ENCODE results near the gene HIVEP3.

The HIVEP3 gene

GRCh38 chr1:41888756-41889155 is 30.0 kb downstream of the HIVEP3 start:
- Histone ChIP-seq H2AFZ (ENCODE audit: low read length) (no peak overlapping the region), H3K9me3 (ENCODE audit: insufficient read depth, low read depth, low read length) (no peaks in the 10 kb centered on the region), H3K27me3 (ENCODE audit: insufficient read depth, low read length, poor library complexity, severe bottlenecking) (no peaks in the 10 kb centered on the region), H3F3A (ENCODE audit: low read depth) (no peaks in the 10 kb centered on the region), H3K79me2 (ENCODE audit: insufficient read depth, low read length) (no peaks in the 10 kb centered on the region), H3K4me2 (ENCODE audit: low read depth, low read length, poor library complexity, severe bottlenecking) (no peak overlapping the region), H3K36me3 (ENCODE audit: insufficient read depth, low read length) (no peaks in the 10 kb centered on the region), H3K4me3 (ENCODE audit: low read length, poor library complexity, severe bottlenecking) (no peak overlapping the region), H4K20me1 (ENCODE audit: insufficient read depth, low read length, poor library complexity, severe bottlenecking) (no peaks in the 10 kb centered on the region), H3K9ac (ENCODE audit: low read depth, low read length, poor library complexity, severe bottlenecking) (no peak overlapping the region), H3K4me1 (ENCODE audit: insufficient read depth, low read length, poor library complexity, severe bottlenecking) (peaks cover 30% of the 10 kb centered on the region), H3K9me2 (replicated peaks; ENCODE audit: low read depth, low read length) (no peaks in the 10 kb centered on the region)
- TF ChIP-seq CTCF (conservative IDR thresholded peaks at IDR 0.05; ENCODE audit: low read length): no peak
- TF ChIP-seq EZH2phosphoT487 (IDR thresholded peaks at IDR 0.05; ENCODE audit: borderline replicate concordance): no peak

- Histone ChIP-seq H4K20me1 (ENCODE audit: insufficient read depth, low read length, poor library complexity, severe bottlenecking) (no peaks in the 10 kb centered on the region), H3K36me3 (ENCODE audit: insufficient read depth, low read length) (no peaks in the 10 kb centered on the region), H3K9ac (ENCODE audit: low read depth, low read length, poor library complexity, severe bottlenecking) (no peak overlapping the region), H3K9me3 (ENCODE audit: insufficient read depth, low read depth, low read length) (no peaks in the 10 kb centered on the region), H3F3A (ENCODE audit: low read depth) (no peaks in the 10 kb centered on the region), H3K4me2 (ENCODE audit: low read depth, low read length, poor library complexity, severe bottlenecking) (no peak overlapping the region), H2AFZ (ENCODE audit: low read length) (no peak overlapping the region), H3K79me2 (ENCODE audit: insufficient read depth, low read length) (no peaks in the 10 kb centered on the region), H3K9me2 (replicated peaks; ENCODE audit: low read depth, low read length) (no peaks in the 10 kb centered on the region), H3K27me3 (ENCODE audit: insufficient read depth, low read length, poor library complexity, severe bottlenecking) (no peaks in the 10 kb centered on the region), H3K4me3 (ENCODE audit: low read length, poor library complexity, severe bottlenecking) (no peak overlapping the region), H3K4me1 (ENCODE audit: insufficient read depth, low read length, poor library complexity, severe bottlenecking) (peaks cover 39% of the 10 kb centered on the region)
- TF ChIP-seq EZH2phosphoT487 (IDR thresholded peaks at IDR 0.05; ENCODE audit: borderline replicate concordance): no peak
- TF ChIP-seq CTCF (conservative IDR thresholded peaks at IDR 0.05; ENCODE audit: low read length): no peak
These were observed 31.4 kb downstream of the HIVEP3 start for GRCh38 chr1:41887365-41887764.

DNA sequence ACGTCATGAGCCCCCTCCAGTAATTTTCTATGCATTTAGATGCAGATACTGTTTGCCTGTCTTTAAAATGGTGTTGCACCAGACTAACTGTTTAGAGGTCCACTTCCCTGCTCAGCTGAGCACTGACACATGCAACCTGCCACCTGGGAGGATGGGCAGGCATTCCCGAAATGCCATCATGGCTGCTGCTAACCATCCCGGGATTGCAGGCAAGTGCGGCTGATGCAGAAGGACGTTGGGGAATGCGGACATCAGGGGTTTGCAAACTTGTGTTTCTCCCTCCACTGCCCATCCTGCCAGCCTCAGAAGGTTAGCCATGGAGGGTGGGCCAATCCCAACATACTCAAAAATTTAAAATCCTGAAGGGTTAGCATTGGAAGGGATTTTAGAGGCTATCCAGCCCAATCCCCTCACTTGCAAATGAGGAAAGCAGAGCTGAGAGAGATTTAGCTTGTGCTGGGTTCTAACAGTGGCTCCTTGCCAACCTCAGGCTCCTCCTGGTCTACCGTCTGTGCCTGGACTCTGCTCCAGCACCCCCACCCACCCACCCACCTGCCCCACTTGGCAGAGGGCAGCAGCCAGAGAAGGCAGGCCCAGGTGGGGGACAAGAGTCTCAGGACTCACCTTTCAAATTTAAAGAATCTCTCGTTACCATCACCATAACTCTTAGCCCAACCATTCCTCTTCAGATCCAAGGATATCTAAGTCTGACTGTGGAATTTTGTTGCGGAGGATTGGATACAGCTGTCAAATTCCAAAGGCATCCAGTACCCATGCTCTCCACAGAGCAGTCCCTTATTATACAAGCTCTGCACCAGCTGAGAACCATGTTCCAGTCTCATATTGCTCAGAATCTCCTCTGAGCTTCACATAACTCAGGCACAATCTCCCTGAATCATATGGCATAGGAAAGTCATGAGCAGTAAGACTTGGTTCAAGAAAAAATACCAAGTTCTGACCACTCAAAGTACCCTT is 34.2 kb downstream of the HIVEP3 start:
- Histone ChIP-seq H3K4me1 (ENCODE audit: insufficient read depth, low read length, poor library complexity, severe bottlenecking) (peaks cover 42% of the 10 kb centered on the region), H3F3A (ENCODE audit: low read depth) (peaks cover 7% of the 10 kb centered on the region; the same call in 1 of the 2 replicates), H3K27me3 (ENCODE audit: insufficient read depth, low read length, poor library complexity, severe bottlenecking) (no peaks in the 10 kb centered on the region), H3K4me3 (ENCODE audit: low read length, poor library complexity, severe bottlenecking) (no peak overlapping the region), H3K79me2 (ENCODE audit: insufficient read depth, low read length) (no peaks in the 10 kb centered on the region), H3K4me2 (ENCODE audit: low read depth, low read length, poor library complexity, severe bottlenecking) (no peak overlapping the region), H3K9me2 (replicated peaks; ENCODE audit: low read depth, low read length) (no peaks in the 10 kb centered on the region), H3K9me3 (ENCODE audit: insufficient read depth, low read depth, low read length) (no peaks in the 10 kb centered on the region), H3K9ac (ENCODE audit: low read depth, low read length, poor library complexity, severe bottlenecking) (no peak overlapping the region), H4K20me1 (ENCODE audit: insufficient read depth, low read length, poor library complexity, severe bottlenecking) (no peaks in the 10 kb centered on the region), H2AFZ (ENCODE audit: low read length) (no peak overlapping the region), H3K36me3 (ENCODE audit: insufficient read depth, low read length) (no peaks in the 10 kb centered on the region)
- TF ChIP-seq EZH2phosphoT487 (IDR thresholded peaks at IDR 0.05; ENCODE audit: borderline replicate concordance) (no peak), CTCF (conservative IDR thresholded peaks at IDR 0.05; ENCODE audit: low read length) (no peak)

All from Loucy (cell line).